Suprapubic skin (tissue), 3 donors: ENCODE measurements around the gene SMAP2.

Experiments
- CTCF ChIP-seq, 2 donors: fragments of 200-600 bp in 1 of 2; fragments of 450-650 bp in 1 of 2; sonication (generic) in 1 of 2; IDR thresholded peaks; one replicate each; pipeline ENCODE4 v1.5.1; 2016 to 2019; ENCODE audit warnings: antibody characterized with exemption in 2 of 2, mild to moderate bottlenecking in 1 of 2, moderate library complexity in 1 of 2
- EP300 ChIP-seq: sonication (generic); formaldehyde crosslinking; IDR thresholded peaks from one replicate; pipeline ENCODE4 v1.6.1; 2017; ENCODE audit warnings: antibody characterized with exemption
- POLR2A ChIP-seq, 2 donors: fragments of 450-650 bp; IDR thresholded peaks; one replicate each; pipeline ENCODE4 v1.6.1; 2017; ENCODE audit warnings: antibody characterized with exemption in 2 of 2, mild to moderate bottlenecking in 2 of 2, moderate library complexity in 2 of 2

GRCh38 chr1:40379785-40380452 is 6.4 kb downstream of the SMAP2 start:
- TF ChIP-seq CTCF (IDR thresholded peaks at IDR 0.05) (no peak), POLR2A (IDR thresholded peaks at IDR 0.05) (no peak), EP300 (no peak)
